Keratinocyte (primary cell): ENCODE measurements around the gene GOLGA2. TPM values are rescaled to one million over a fixed set of nuclear protein-coding genes. Genes with fewer than 3 reads are reported as not detected.
"Not testable (repeated sequence)": the region's sequence is repeated elsewhere in the genome, so short reads cannot be mapped to it uniquely, and the experiment has no call there.

Experiments
- DNase-seq: peaks from one replicate; pipeline ENCODE4 v3.0.0-alpha.2; 2011; ENCODE audit warnings: low read depth, missing footprints, low spot score
- FAIRE-seq: peaks from 2 replicates; lab custom pipeline; 2011; peaks lifted over from hg19 to GRCh38; lab: Jason Lieb, UNC
- H2AFZ ChIP-seq: 2 replicates; pipeline ENCODE4 v1.6.0; 2012; ENCODE audit warnings: low read length, control low read depth, inconsistent platforms; ENCODE audit not compliant: control insufficient read depth
- H3K27ac ChIP-seq: 2 replicates; pipeline ENCODE4 v1.5.1; 2011; ENCODE audit warnings: low read length; ENCODE audit not compliant: control insufficient read depth, insufficient read depth
- H3K27me3 ChIP-seq: 3 replicates; pipeline ENCODE4 v1.6.0; 2011; ENCODE audit warnings: low read length; ENCODE audit not compliant: control insufficient read depth, insufficient read depth; ENCODE audit errors: extremely low read depth
- H3K36me3 ChIP-seq, 2 experiments: 2 replicates in 1 of 2; 3 replicates in 1 of 2; pipeline ENCODE4 v1.5.1; 2011; ENCODE audit warnings: low read length in 2 of 2, mild to moderate bottlenecking in 1 of 2; ENCODE audit not compliant: control insufficient read depth in 2 of 2, insufficient read depth in 2 of 2; ENCODE audit errors: extremely low read depth in 1 of 2
- H3K4me1 ChIP-seq: 3 replicates; pipeline ENCODE4 v1.5.1; 2011; ENCODE audit warnings: low read length; ENCODE audit not compliant: control insufficient read depth, insufficient read depth; ENCODE audit errors: extremely low read depth
- H3K4me2 ChIP-seq: 3 replicates; pipeline ENCODE4 v1.6.0; 2011; ENCODE audit warnings: low read depth, low read length; ENCODE audit not compliant: control insufficient read depth, insufficient read depth; ENCODE audit errors: extremely low read depth
- H3K4me3 ChIP-seq, 3 experiments: fragments of 200-600 bp in 1 of 3; sonication (generic) in 1 of 3; 2 replicates in 2 of 3; 3 replicates in 1 of 3; pipeline ENCODE4 v1.5.1; 2011 to 2016; ENCODE audit warnings: low read length in 3 of 3, mild to moderate bottlenecking in 3 of 3, control low read depth in 2 of 3, inconsistent platforms in 1 of 3, low read depth in 1 of 3, mixed read lengths in 1 of 3, mixed run types in 1 of 3, moderate library complexity in 1 of 3; ENCODE audit not compliant: control insufficient read depth in 2 of 3, insufficient read depth in 2 of 3; ENCODE audit errors: extremely low read depth in 1 of 3
- H3K79me2 ChIP-seq: 2 replicates; pipeline ENCODE4 v1.6.0; 2012; ENCODE audit warnings: low read length; ENCODE audit not compliant: control insufficient read depth, insufficient read depth
- H3K9ac ChIP-seq: 3 replicates; pipeline ENCODE4 v1.6.0; 2011; ENCODE audit warnings: low read length; ENCODE audit not compliant: control insufficient read depth, insufficient read depth; ENCODE audit errors: extremely low read depth
- H3K9me1 ChIP-seq: 3 replicates; pipeline ENCODE4 v1.6.0; 2011; ENCODE audit warnings: low read length; ENCODE audit not compliant: control insufficient read depth, insufficient read depth; ENCODE audit errors: extremely low read depth
- H3K9me3 ChIP-seq: 2 replicates; pipeline ENCODE4 v1.5.1; 2012; ENCODE audit warnings: low read depth, low read length; ENCODE audit not compliant: control insufficient read depth
- H4K20me1 ChIP-seq: 3 replicates; pipeline ENCODE4 v1.6.0; 2011; ENCODE audit warnings: low read length; ENCODE audit not compliant: control insufficient read depth, insufficient read depth; ENCODE audit errors: extremely low read depth
- CTCF ChIP-seq, 3 experiments: IDR thresholded peaks in 1 of 3; conservative IDR thresholded peaks in 1 of 3; optimal IDR thresholded peaks in 1 of 3; 2 replicates in 2 of 3; 3 replicates in 1 of 3; pipeline versions ENCODE3 to v1.5.1; 2011; ENCODE audit warnings: low read length in 3 of 3, mild to moderate bottlenecking in 3 of 3, moderate library complexity in 2 of 3, control low read depth in 1 of 3, inconsistent platforms in 1 of 3; ENCODE audit not compliant: insufficient read depth in 2 of 3; ENCODE audit errors: extremely low read depth in 1 of 3
- EZH2 ChIP-seq: IDR thresholded peaks from one replicate; pipeline ENCODE4 v1.6.1; 2012; ENCODE audit warnings: inconsistent platforms, mild to moderate bottlenecking, low read length, moderate library complexity
- dilution Hi-C: fragments of 300-500 bp; cut with MboI; formaldehyde crosslinking; loops from one replicate; pipeline ENCODE4 v1.7.0; 2020; ENCODE audit warnings: low sequenced_read_pairs; ENCODE audit not compliant: extremely low pct_ligation_motif_present
- polyA plus RNA-seq, 5 experiments: library from polyadenylated mRNA; depleted of rRNA in 3 of 5; stranded (reverse) in 3 of 5; stranded (forward) in 1 of 5; unstranded in 1 of 5; fragments of >200 nt; gene quantifications; 1 replicate in 1 of 5; 2 replicates in 3 of 5; 3 replicates in 1 of 5; pipeline versions ENCODE4 v1.2.1 to v1.2.3, GENCODE V29; 2011 to 2012; ENCODE audit warnings: missing spikeins in 2 of 5, low read depth in 1 of 5, low replicate concordance in 1 of 5

The GOLGA2 gene
- polyA plus RNA-seq, 1 donor (not counting 4 experiments of a cell fraction or from before 2014, with no cell fraction given), result 41.6 TPM

- dilution Hi-C loops, result no loop called here
- H3K27ac ChIP-seq, result no peak overlapping the region
- no peak overlapping the region for H3K9ac ChIP-seq
- no peak overlapping the region for H3K4me2 ChIP-seq
- no peaks in the 10 kb centered on the region for H3K9me3 ChIP-seq
- no peak overlapping the region for H2AFZ ChIP-seq
- TF ChIP-seq CTCF (optimal IDR thresholded peaks at IDR 0.05 in 1 of 3, IDR thresholded peaks at IDR 0.05 in 1 of 3, conservative IDR thresholded peaks at IDR 0.05 in 1 of 3; ENCODE audit: extremely low read depth in 1 of 3, insufficient read depth in 2 of 3, low read length in 3 of 3) (no peak), EZH2 (no peak)
- no peaks in the 10 kb centered on the region for H3K79me2 ChIP-seq
- no peaks in the 10 kb centered on the region for H4K20me1 ChIP-seq
- H3K4me1 ChIP-seq, result no peaks in the 10 kb centered on the region
- no peaks in the 10 kb centered on the region for H3K36me3 ChIP-seq
- no peak for FAIRE-seq
- no peak overlapping the region for H3K4me3 ChIP-seq
- H3K27me3 ChIP-seq, result peaks cover 3% of the 10 kb centered on the region
- DNase-seq, result no peak
- no peaks in the 10 kb centered on the region for H3K9me1 ChIP-seq
These were observed 43.9 kb downstream of the GOLGA2 start for GRCh38 chr9:128231638-128232527.

- H3K27ac ChIP-seq, H3K9me3 ChIP-seq, dilution Hi-C loops, H3K79me2 ChIP-seq, H3K4me2 ChIP-seq, H3K4me3 ChIP-seq, H2AFZ ChIP-seq, H3K27me3 ChIP-seq, H3K4me1 ChIP-seq, FAIRE-seq, H4K20me1 ChIP-seq, DNase-seq, H3K36me3 ChIP-seq, H3K9me1 ChIP-seq, H3K9ac ChIP-seq: not testable (repeated sequence)
These were observed 44.9 kb downstream of the GOLGA2 start for GRCh38 chr9:128230897-128231296.
